ENCODE measurements around the gene HACD2.

HACD2 gene

GRCh38 chr3:123446610-123447109, 138.2 kb downstream of the HACD2 start:
- H3K4me3 ChIP-seq (ENCODE audit: low read depth, low read length): no peak overlapping the region
- no peak for DNase-seq (ENCODE audit: low read depth)
- no peak for TF ChIP-seq CTCF (IDR thresholded peaks at IDR 0.05; ENCODE audit: low read depth, low read length, missing control alignments)

- DNase-seq (ENCODE audit: low read depth): no peak
- TF ChIP-seq CTCF (IDR thresholded peaks at IDR 0.05; ENCODE audit: low read depth, low read length, missing control alignments): no peak
- H3K4me3 ChIP-seq (ENCODE audit: low read depth, low read length): no peak overlapping the region
These were observed 138.6 kb downstream of the HACD2 start for GRCh38 chr3:123446210-123446609.

GRCh38 chr3:123445702-123446101, 139.2 kb downstream of the HACD2 start:
- no peak overlapping the region for H3K4me3 ChIP-seq (ENCODE audit: low read depth, low read length)
- no peak for TF ChIP-seq CTCF (IDR thresholded peaks at IDR 0.05; ENCODE audit: low read depth, low read length, missing control alignments)
- no peak for DNase-seq (ENCODE audit: low read depth)

GRCh38 chr3:123444744-123445143, 140.1 kb downstream of the HACD2 start:
- no peak for DNase-seq (ENCODE audit: low read depth)
- TF ChIP-seq CTCF (IDR thresholded peaks at IDR 0.05; ENCODE audit: low read depth, low read length, missing control alignments): no peak
- no peak overlapping the region for H3K4me3 ChIP-seq (ENCODE audit: low read depth, low read length)

GRCh38 chr3:123444023-123444422, 140.8 kb downstream of the HACD2 start:
- TF ChIP-seq CTCF (IDR thresholded peaks at IDR 0.05; ENCODE audit: low read depth, low read length, missing control alignments): no peak
- no peak for DNase-seq (ENCODE audit: low read depth)
- H3K4me3 ChIP-seq (ENCODE audit: low read depth, low read length): no peak overlapping the region

- TF ChIP-seq CTCF (IDR thresholded peaks at IDR 0.05; ENCODE audit: low read depth, low read length, missing control alignments): no peak
- H3K4me3 ChIP-seq (ENCODE audit: low read depth, low read length): no peak overlapping the region
These were observed 141.9 kb downstream of the HACD2 start for GRCh38 chr3:123442908-123443307.

GRCh38 chr3:123442125-123442524, 142.7 kb downstream of the HACD2 start:
- DNase-seq (ENCODE audit: low read depth): no peak
- no peak for TF ChIP-seq CTCF (IDR thresholded peaks at IDR 0.05; ENCODE audit: low read depth, low read length, missing control alignments)
- H3K4me3 ChIP-seq (ENCODE audit: low read depth, low read length): no peak overlapping the region

More at GRCh38 chr3:123442908-123443307, 141.9 kb downstream of the HACD2 start:
- no peak for DNase-seq (ENCODE audit: low read depth)
